ENCODE results near the gene HTRA2. TPM values are rescaled to one million over a fixed set of nuclear protein-coding genes. Genes with fewer than 3 reads are reported as not detected.

Gene HTRA2
- total RNA-seq (2022; extraction: Qiagen RNA extraction; ENCODE audit: low read depth) = 31.3 to 40.6 TPM (median 40.0 TPM) in 5 replicates

DNA sequence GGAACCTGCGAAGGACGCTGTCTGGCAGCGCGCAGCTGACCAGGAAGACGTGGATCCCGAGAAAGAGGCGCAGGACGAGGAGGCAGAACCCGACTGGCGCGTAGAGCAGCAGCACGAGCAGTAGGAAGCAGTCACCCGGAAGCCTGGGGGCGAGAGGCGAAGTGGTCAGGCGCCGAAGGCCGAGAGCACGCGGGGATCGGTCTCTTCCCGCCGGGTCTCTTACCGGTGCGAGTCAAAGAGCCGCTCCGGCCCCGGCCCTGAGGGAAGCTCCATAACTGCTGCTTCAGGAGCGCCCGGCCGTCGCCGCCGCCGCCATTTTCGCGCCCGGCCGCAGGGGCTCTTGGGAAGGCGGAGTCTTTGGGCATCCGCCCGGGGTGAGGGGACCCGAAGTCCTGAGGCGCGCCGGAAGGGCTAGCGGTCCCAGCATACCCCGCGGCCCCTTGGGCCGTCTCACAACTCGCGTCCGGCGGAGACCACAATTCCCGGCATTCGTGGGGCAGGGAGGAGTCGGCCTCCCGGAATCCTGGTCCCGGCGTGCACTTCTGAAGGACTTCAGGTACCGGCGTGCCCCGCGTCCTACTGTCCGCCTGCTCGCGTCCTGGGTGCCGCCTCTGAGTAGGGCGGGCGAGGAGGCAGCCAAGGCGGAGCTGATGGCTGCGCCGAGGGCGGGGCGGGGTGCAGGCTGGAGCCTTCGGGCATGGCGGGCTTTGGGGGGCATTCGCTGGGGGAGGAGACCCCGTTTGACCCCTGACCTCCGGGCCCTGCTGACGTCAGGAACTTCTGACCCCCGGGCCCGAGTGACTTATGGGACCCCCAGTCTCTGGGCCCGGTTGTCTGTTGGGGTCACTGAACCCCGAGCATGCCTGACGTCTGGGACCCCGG is at the start of gene HTRA2, which contains the start of gene AUP1:
TSS of gene HTRA2 (plus strand) at position 577 of the 882 bp plus-strand sequence. CDS start at position 651, 74 bp downstream.
TSS of gene AUP1 (minus strand) at position 350 of the 882 bp plus-strand sequence. CDS start at position 273, 77 bp downstream.

DNA sequence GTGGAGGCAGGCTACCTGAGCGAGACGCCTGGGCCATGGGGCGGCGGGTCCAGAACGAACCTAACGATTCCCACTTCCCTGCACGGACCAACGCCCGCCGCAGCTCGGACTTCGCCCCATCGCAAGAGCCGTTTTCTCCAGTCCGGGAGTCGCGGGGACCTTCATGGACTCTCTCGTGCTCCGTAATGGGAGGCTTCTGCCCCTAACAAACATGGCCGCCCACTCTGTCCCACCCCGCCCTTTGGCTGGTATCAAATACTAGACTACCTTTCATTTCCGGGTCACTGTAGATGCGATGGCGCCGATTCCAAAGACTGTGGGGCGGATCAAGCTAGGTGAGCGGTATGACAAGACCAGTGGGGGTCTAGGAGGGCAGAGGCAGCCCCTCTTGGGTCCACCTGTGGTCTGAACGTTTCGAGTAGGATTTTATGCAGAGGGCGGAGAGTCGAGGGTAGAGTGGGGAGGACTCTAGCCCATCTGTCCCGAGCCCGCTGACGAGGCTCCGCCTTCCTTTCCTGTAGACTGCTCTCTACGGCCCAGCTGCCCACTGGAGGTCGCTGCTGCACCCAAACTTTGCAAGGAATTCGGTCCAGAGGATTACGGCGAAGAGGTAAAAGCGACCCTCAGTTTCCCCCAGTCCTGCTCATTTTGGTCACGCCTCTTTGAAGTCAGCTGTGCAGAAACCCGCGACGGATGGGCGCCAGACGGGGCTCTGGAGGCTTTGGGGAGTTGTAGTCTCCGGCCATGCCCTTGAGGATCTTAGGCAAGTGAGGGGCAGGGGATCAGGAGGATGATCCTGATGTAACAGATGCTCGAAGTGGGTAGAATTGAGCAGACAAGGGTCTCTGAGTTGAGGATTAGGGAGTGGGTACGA is 46.7 kb upstream of the HTRA2 start, which contains the start of the genes CCDC142 and TTC31:
TSS of gene CCDC142 (minus strand) at position 198 of the 874 bp plus-strand sequence. CDS start at position 37, 161 bp downstream.
TSS of gene TTC31 (plus strand) at position 281 of the 874 bp plus-strand sequence. CDS start at position 296, 15 bp downstream.

DNA sequence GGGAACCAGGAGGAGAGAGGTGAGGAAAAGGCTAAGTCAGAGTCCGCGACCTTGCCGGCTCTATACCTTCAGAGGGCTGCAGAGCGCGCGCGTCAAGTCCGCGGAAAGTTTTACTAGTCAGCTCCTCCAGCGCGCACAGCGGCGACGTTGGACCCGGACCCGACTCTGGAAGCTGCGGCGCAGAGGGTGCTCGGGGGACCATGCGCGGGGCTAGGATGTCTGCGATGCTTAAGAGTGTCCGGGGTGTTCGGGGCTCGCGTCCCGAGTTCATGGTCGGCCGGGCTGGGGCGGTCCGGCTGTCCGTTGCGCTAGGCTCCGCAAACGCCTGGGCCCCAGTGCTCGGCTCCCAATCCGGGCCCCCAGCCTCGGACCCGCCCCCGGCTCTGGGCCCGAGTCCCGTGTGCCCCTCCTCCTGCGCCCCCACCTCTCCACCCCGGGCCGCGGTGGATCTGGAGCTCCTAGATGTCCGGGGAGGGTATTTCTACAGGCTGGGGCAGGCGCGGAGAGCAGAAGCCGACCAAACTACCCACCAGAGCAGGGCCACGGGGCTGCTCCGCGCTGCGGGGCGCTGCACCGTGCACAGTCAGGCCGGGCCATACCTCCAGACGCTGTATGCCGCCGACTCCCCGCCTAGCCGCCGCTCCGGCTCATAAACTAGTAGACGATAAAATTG is 30.3 kb upstream of the HTRA2 start, which contains the start of gene LBX2:
TSS of gene LBX2 (minus strand) at position 337 of the 673 bp plus-strand sequence. CDS start at position 271, 66 bp downstream.

GRCh38 chr2:74507145-74507925 is 22.4 kb upstream of the HTRA2 start, which contains the start of gene PCGF1:
PCGF1 (minus strand) TSS chr2:74507695; CDS start chr2:74507668, 27 bp downstream.

DNA sequence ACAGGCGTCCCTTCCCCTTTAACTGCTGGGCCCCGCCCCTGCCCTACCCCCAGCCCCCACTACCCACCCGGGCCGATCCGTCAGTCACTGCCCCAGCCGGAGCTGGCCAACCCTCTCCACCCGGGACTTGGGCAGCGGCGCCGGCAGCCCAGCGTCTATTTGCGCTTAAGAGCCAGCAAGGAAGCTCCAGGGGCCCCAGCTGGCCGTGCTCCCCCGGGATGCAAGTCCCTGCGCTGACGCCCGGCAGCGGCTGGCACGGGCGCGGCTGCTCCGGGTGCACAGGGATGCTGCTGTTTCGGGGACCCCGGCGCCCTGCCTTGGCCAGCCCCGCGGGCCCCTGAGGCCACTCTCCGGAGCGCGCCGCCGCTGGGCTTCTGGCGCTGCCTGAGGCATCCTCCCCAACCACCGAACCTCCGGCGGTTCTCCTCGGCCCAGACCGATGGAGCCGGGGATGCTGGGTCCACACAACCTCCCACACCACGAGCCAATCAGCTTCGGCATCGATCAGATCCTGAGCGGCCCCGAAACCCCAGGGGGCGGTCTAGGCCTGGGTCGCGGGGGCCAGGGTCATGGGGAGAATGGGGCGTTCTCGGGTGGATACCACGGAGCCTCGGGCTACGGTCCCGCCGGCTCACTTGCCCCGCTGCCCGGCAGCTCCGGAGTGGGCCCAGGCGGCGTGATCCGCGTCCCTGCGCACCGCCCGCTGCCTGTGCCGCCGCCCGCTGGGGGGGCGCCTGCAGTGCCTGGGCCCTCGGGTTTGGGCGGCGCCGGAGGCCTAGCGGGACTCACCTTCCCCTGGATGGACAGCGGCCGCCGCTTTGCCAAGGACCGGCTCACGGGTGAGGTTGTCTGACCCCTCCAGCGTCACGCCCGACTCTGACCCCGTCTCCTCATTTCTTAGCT is 15.1 kb upstream of the HTRA2 start, which contains the start of gene TLX2:
TSS of gene TLX2 (plus strand) at position 83 of the 903 bp plus-strand sequence. CDS start at position 440, 357 bp downstream.

GRCh38 chr2:74525717-74526648 is 3.8 kb upstream of the HTRA2 start, which contains the start of gene DQX1:
DQX1 (minus strand) TSS chr2:74526231; CDS start chr2:74525729, 502 bp downstream.

DNA sequence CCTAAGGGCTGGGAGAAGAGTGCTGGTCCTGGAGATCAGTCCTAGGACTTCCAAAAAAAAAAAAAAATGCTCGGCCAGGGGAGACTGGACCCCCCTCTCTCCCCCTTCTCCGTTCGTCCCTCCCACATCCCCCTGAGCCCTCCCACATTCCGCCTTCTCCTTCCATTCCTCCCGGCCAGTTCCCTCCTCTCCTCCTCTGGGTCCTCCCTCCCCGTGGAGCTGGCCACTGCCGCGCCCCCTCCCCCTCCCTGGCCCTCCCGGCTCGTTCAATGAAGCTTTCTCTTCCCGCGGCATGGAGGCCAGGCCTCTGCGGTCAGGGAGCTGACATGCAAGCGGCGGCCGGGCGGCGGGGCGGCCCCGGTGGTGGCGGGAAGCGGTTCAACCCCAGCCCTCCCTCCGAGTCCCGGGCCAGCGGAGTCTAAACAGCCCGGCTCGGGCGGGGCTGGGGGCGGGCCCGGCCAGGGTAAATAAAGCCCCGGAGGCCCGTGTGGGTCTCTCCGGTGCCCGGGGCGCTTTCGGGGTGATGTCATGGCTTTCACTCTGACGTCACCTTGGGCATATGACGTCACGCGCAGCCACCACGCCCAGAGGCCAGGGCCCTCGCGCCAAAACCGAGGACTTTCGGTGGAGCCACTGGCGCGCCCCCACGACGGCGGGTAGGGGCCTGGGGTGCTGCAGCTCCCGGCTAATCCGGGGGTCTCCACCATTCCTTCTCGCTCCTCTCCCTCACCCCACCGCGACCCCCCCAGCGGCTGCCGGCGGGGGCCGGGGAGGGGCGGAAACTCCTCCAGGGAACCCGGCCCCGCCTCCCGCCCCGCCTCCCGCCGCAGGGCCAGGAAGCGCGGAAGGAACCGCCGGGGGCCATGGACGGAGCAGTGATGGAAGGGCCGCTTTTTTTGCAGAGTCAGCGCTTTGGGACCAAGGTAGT is 24.4 kb downstream of the HTRA2 start, which contains the start of the genes DOK1 and LOXL3:
TSS of gene DOK1 (plus strand) at position 829 of the 928 bp plus-strand sequence. CDS start at position 864, 35 bp downstream.
TSS of gene LOXL3 (minus strand) at position 51 of the 928 bp plus-strand sequence. CDS start 1,308 bp downstream, outside the sequence.

Other genes with a start within 250 kb of the HTRA2 start
- gene SLC4A5, start 186.5 kb upstream of the HTRA2 start, total RNA-seq (2022; extraction: Qiagen RNA extraction; ENCODE audit: low read depth) = 0.17 to 0.68 TPM (median 0.43 TPM) in 5 replicates
- 104 to 150 TPM (median 150 TPM) in 5 replicates for gene DCTN1, start 149.6 kb upstream of the HTRA2 start, total RNA-seq (2022; extraction: Qiagen RNA extraction; ENCODE audit: low read depth)
- 1.9 to 3.5 TPM (median 3.2 TPM) in 5 replicates for gene C2orf81, start 108.3 kb upstream of the HTRA2 start, total RNA-seq (2022; extraction: Qiagen RNA extraction; ENCODE audit: low read depth)
- 68.3 to 88.0 TPM (median 87.1 TPM) in 5 replicates for gene WDR54, start 108.2 kb upstream of the HTRA2 start, total RNA-seq (2022; extraction: Qiagen RNA extraction; ENCODE audit: low read depth)
- gene RTKN, start 88.0 kb upstream of the HTRA2 start, total RNA-seq (2022; extraction: Qiagen RNA extraction; ENCODE audit: low read depth) = 18.7 to 29.5 TPM (median 22.1 TPM) in 5 replicates
- 52.7 to 58.3 TPM (median 55.9 TPM) in 5 replicates for gene INO80B, start 74.8 kb upstream of the HTRA2 start, total RNA-seq (2022; extraction: Qiagen RNA extraction; ENCODE audit: low read depth)
- gene WBP1, start 71.5 kb upstream of the HTRA2 start, total RNA-seq (2022; extraction: Qiagen RNA extraction; ENCODE audit: low read depth) = 44.9 to 90.5 TPM (median 83.9 TPM) in 5 replicates
- 39.9 to 51.2 TPM (median 49.7 TPM) in 5 replicates for gene MOGS, start 64.6 kb upstream of the HTRA2 start, total RNA-seq (2022; extraction: Qiagen RNA extraction; ENCODE audit: low read depth)
- gene MRPL53, start 57.3 kb upstream of the HTRA2 start, total RNA-seq (2022; extraction: Qiagen RNA extraction; ENCODE audit: low read depth) = 108 to 158 TPM (median 132 TPM) in 5 replicates
- 9.1 to 15.9 TPM (median 14.4 TPM) in 5 replicates for gene CCDC142, start 46.9 kb upstream of the HTRA2 start, total RNA-seq (2022; extraction: Qiagen RNA extraction; ENCODE audit: low read depth)
- 14.5 to 16.7 TPM (median 16.4 TPM) in 5 replicates for gene TTC31, start 46.9 kb upstream of the HTRA2 start, total RNA-seq (2022; extraction: Qiagen RNA extraction; ENCODE audit: low read depth)
- 2.7 to 4.1 TPM (median 3.4 TPM) in 5 replicates for gene LBX2, start 30.3 kb upstream of the HTRA2 start, total RNA-seq (2022; extraction: Qiagen RNA extraction; ENCODE audit: low read depth)
- gene PCGF1, start 22.2 kb upstream of the HTRA2 start, total RNA-seq (2022; extraction: Qiagen RNA extraction; ENCODE audit: low read depth) = 30.2 to 41.4 TPM (median 31.4 TPM) in 5 replicates
- gene TLX2, start 15.5 kb upstream of the HTRA2 start, total RNA-seq (2022; extraction: Qiagen RNA extraction; ENCODE audit: low read depth) = 0.22 to 0.45 TPM (median 0.34 TPM) in 5 replicates
- gene DQX1, start 3.7 kb upstream of the HTRA2 start, total RNA-seq (2022; extraction: Qiagen RNA extraction; ENCODE audit: low read depth) = 0.06 to 0.23 TPM (median 0.15 TPM) in 3 of 5 replicates, not detected in the others
- gene AUP1, start 227 bp upstream of the HTRA2 start, total RNA-seq (2022; extraction: Qiagen RNA extraction; ENCODE audit: low read depth) = 182 to 257 TPM (median 240 TPM) in 5 replicates
- gene LOXL3, start 24.0 kb downstream of the HTRA2 start, total RNA-seq (2022; extraction: Qiagen RNA extraction; ENCODE audit: low read depth) = 0.14 to 0.66 TPM (median 0.25 TPM) in 5 replicates
- 4.2 to 6.3 TPM (median 5.4 TPM) in 5 replicates for gene DOK1, start 24.8 kb downstream of the HTRA2 start, total RNA-seq (2022; extraction: Qiagen RNA extraction; ENCODE audit: low read depth)
- not detected in 5 replicates for gene M1AP, start 118.4 kb downstream of the HTRA2 start, total RNA-seq (2022; extraction: Qiagen RNA extraction; ENCODE audit: low read depth)
- 8.1 to 12.1 TPM (median 9.2 TPM) in 5 replicates for gene SEMA4F, start 124.3 kb downstream of the HTRA2 start, total RNA-seq (2022; extraction: Qiagen RNA extraction; ENCODE audit: low read depth)